Activated gamma-delta T cell (primary cell): ENCODE measurements around the gene MRPL33.

Experiments
- DNase-seq: peaks from one replicate; lab custom pipeline; 2025; lab: John Stamatoyannopoulos, UW

Gene MRPL33

GRCh38 chr2:27808984-27809383 lies 37.5 kb downstream of the MRPL33 start:
- DNase-seq, result no peak

GRCh38 chr2:27809761-27810241 lies 38.3 kb downstream of the MRPL33 start:
- DNase-seq, result no peak

- DNase-seq, result no peak
These were observed 38.9 kb downstream of the MRPL33 start for GRCh38 chr2:27810455-27810854.

GRCh38 chr2:27811768-27812167 lies 40.2 kb downstream of the MRPL33 start:
- DNase-seq, result no peak

- no peak for DNase-seq
These were observed 43.2 kb downstream of the MRPL33 start for GRCh38 chr2:27814758-27815157.

GRCh38 chr2:27815860-27816438 lies 44.4 kb downstream of the MRPL33 start:
- DNase-seq, result no peak

- no peak for DNase-seq
These were observed 50.5 kb downstream of the MRPL33 start for GRCh38 chr2:27822049-27822448.

- no peak for DNase-seq
These were observed 51.6 kb downstream of the MRPL33 start for GRCh38 chr2:27823135-27823534.

GRCh38 chr2:27823569-27823968 lies 52.0 kb downstream of the MRPL33 start:
- no peak for DNase-seq

GRCh38 chr2:27824401-27824800 lies 52.9 kb downstream of the MRPL33 start:
- DNase-seq, result no peak

GRCh38 chr2:27828305-27828704 lies 56.8 kb downstream of the MRPL33 start:
- DNase-seq, result no peak
